22Rv1 (cell line): ENCODE results near the gene NCK2.

Source experiments
- CTCF ChIP-seq: fragments of 450-650 bp; IDR thresholded peaks from 2 replicates; pipeline ENCODE4 v1.5.1; 2017; ENCODE audit warnings: mild to moderate bottlenecking
- ZFX ChIP-seq: fragments of 450-650 bp; IDR thresholded peaks from 2 replicates; pipeline ENCODE4 v1.6.1; 2017; ENCODE audit warnings: antibody characterized with exemption, borderline replicate concordance

DNA sequence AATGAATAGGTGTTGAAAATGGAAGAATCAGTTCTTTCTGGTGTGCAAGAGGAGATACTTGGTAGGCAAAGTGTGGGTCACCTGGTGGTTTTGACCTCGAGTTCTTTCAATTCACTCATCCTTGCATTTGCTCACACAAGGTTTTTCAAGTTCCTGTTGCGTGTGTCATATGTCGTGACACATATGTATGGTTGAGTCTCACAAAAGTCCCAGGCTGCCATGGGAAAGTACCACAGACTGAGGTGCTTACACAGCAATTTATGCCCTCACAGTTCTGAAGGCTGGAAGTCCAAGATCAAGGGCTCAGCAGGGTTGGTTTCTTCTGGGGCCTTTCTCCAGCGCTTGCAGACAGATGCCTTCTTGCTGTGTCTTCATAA lies 64.4 kb downstream of the NCK2 start:
- TF ChIP-seq CTCF (no peak), ZFX (no peak)
